SK-N-SH (cell line): ENCODE measurements around the gene CYFIP2. TPM values are rescaled to one million over a fixed set of nuclear protein-coding genes. Genes with fewer than 3 reads are reported as not detected.

ENCODE experiments used
- CTCF ChIA-PET: fragments of 300-600, 350-600 bp; formaldehyde crosslinking; extraction: SDS; loops from one replicate; lab custom pipeline; 2021; lab: Yijun Ruan, JAX
- POLR2A ChIA-PET: fragments of 350-600 bp; sonication (Branson Sonifier 250); formaldehyde crosslinking; extraction: SDS; loops from one replicate; lab custom pipeline; 2020; ENCODE audit warnings: antibody characterized with exemption, inconsistent platforms; lab: Yijun Ruan, JAX
- DNase-seq: peaks from one replicate; pipeline ENCODE4 v3.0.0; 2012
- H2AFZ ChIP-seq: fragments of 200-600 bp; sonication (generic); 2 replicates; pipeline ENCODE4 v1.8.1; 2016; ENCODE audit warnings: antibody characterized with exemption, mild to moderate bottlenecking, low read depth
- H3F3A ChIP-seq: fragments of 200-600 bp; sonication (generic); replicated peaks from 2 replicates; pipeline ENCODE3; 2016; ENCODE audit warnings: antibody characterized with exemption, mild to moderate bottlenecking; ENCODE audit not compliant: insufficient read depth
- H3K27ac ChIP-seq, 2 experiments: fragments of 200-500 bp in 1 of 2; fragments of 200-600 bp in 1 of 2; sonication (Bioruptor generic) in 1 of 2; sonication (generic), shearing (Covaris generic) in 1 of 2; 2 replicates each; pipeline versions ENCODE4 v1.5.1 to v1.6.1; 2014 to 2016; ENCODE audit warnings: low read depth in 2 of 2, inconsistent platforms in 1 of 2, low read length in 1 of 2, mild to moderate bottlenecking in 1 of 2, mixed read lengths in 1 of 2
- H3K27me3 ChIP-seq: fragments of 200-600 bp; sonication (generic), shearing (Covaris generic); 2 replicates; pipeline ENCODE4 v1.6.1; 2016; ENCODE audit warnings: mixed run types; ENCODE audit not compliant: insufficient read depth
- H3K36me3 ChIP-seq, 2 experiments: fragments of 200-500 bp in 1 of 2; fragments of 200-600 bp in 1 of 2; sonication (Bioruptor generic) in 1 of 2; sonication (generic) in 1 of 2; replicated peaks in 1 of 2; 2 replicates each; pipeline versions ENCODE3 to v1.5.1; 2014 to 2016; ENCODE audit warnings: low read length in 1 of 2, mild to moderate bottlenecking in 1 of 2; ENCODE audit not compliant: insufficient read depth in 2 of 2, control insufficient read depth in 1 of 2
- H3K4me1 ChIP-seq, 2 experiments: fragments of 200-500 bp in 1 of 2; fragments of 200-600 bp in 1 of 2; sonication (Bioruptor generic) in 1 of 2; sonication (generic), shearing (Covaris generic) in 1 of 2; 2 replicates each; pipeline versions ENCODE4 v1.5.1 to v1.6.1; 2014 to 2016; ENCODE audit warnings: low read depth in 1 of 2, low read length in 1 of 2, mixed run types in 1 of 2; ENCODE audit not compliant: insufficient read depth in 2 of 2, control insufficient read depth in 1 of 2
- H3K4me2 ChIP-seq: fragments of 200-600 bp; sonication (generic), shearing (Covaris generic); 2 replicates; pipeline ENCODE4 v1.6.1; 2017; ENCODE audit warnings: mixed run types
- H3K4me3 ChIP-seq, 2 experiments: fragments of 200-500 bp in 1 of 2; fragments of 200-600 bp in 1 of 2; sonication (Bioruptor generic) in 1 of 2; sonication (generic), shearing (Covaris generic) in 1 of 2; 2 replicates each; pipeline versions ENCODE4 v1.5.1 to v1.8.1; 2014 to 2016; ENCODE audit warnings: low read depth in 2 of 2, inconsistent platforms in 1 of 2, low read length in 1 of 2, mild to moderate bottlenecking in 1 of 2, mixed read lengths in 1 of 2, moderate library complexity in 1 of 2
- H3K79me2 ChIP-seq: fragments of 200-600 bp; sonication (generic); 2 replicates; pipeline ENCODE4 v1.8.1; 2017; ENCODE audit warnings: mild to moderate bottlenecking; ENCODE audit not compliant: insufficient read depth
- H3K9ac ChIP-seq: fragments of 200-600 bp; sonication (generic); 2 replicates; pipeline ENCODE4 v1.6.1; 2017; ENCODE audit warnings: mixed run types
- H3K9me2 ChIP-seq: fragments of 200-600 bp; sonication (generic); 2 replicates; pipeline ENCODE4 v1.6.1; 2017; ENCODE audit warnings: mixed run types
- H3K9me3 ChIP-seq: fragments of 200-600 bp; sonication (generic); 2 replicates; pipeline ENCODE4 v1.6.1; 2017; ENCODE audit warnings: mixed run types, mild to moderate bottlenecking, moderate library complexity
- H4K20me1 ChIP-seq: fragments of 200-600 bp; sonication (generic); 2 replicates; pipeline ENCODE4 v1.6.1; 2017; ENCODE audit warnings: mild to moderate bottlenecking, mixed run types; ENCODE audit not compliant: insufficient read depth
- ELF1 ChIP-seq: IDR thresholded peaks from 2 replicates; pipeline ENCODE4 v1.4.0; 2012
- EP300 ChIP-seq, 2 experiments: IDR thresholded peaks; 2 replicates each; pipeline versions ENCODE4 v1.4.0 to v1.6.1; 2012; ENCODE audit warnings: borderline replicate concordance in 1 of 2, low read depth in 1 of 2, low read length in 1 of 2
- EZH2phosphoT487 ChIP-seq: fragments of 200-600 bp; sonication (generic); IDR thresholded peaks from 2 replicates; pipeline ENCODE4 v1.6.1; 2017; ENCODE audit warnings: low read depth, mixed run types, mild to moderate bottlenecking, antibody characterized with exemption, moderate library complexity, borderline replicate concordance
- FOSL2 ChIP-seq: IDR thresholded peaks from 2 replicates; pipeline ENCODE4 v1.4.0; 2012; ENCODE audit warnings: low read depth, mild to moderate bottlenecking, moderate library complexity, borderline replicate concordance
- FOXJ3 ChIP-seq: sonication (generic); formaldehyde crosslinking; IDR thresholded peaks from 2 replicates; pipeline ENCODE4 v1.5.1; 2020; ENCODE audit warnings: mild to moderate bottlenecking, missing genetic modification reagents
- GABPA ChIP-seq: IDR thresholded peaks from 2 replicates; pipeline ENCODE4 v1.4.0; 2012; ENCODE audit warnings: low read depth, mild to moderate bottlenecking
- GATA2 ChIP-seq: sonication (generic); formaldehyde crosslinking; IDR thresholded peaks from 2 replicates; pipeline ENCODE4 v1.5.0; 2020; ENCODE audit warnings: mild to moderate bottlenecking, missing genetic modification reagents
- MXI1 ChIP-seq: IDR thresholded peaks from 2 replicates; pipeline ENCODE4 v1.6.1; 2012; ENCODE audit warnings: mild to moderate bottlenecking, low read depth, low read length, improper control_type of control experiment
- NFIC ChIP-seq: IDR thresholded peaks from 2 replicates; pipeline ENCODE4 v1.4.0; 2012; ENCODE audit warnings: borderline replicate concordance
- POLR2AphosphoS5 ChIP-seq: IDR thresholded peaks from 2 replicates; pipeline ENCODE4 v1.6.1; 2012; ENCODE audit warnings: low read depth, low read length
- RAD21 ChIP-seq: IDR thresholded peaks from 2 replicates; pipeline ENCODE4 v1.6.1; 2012; ENCODE audit warnings: mild to moderate bottlenecking, low read length
- RCOR1 ChIP-seq: fragments of 150-350 bp; IDR thresholded peaks from 2 replicates; pipeline ENCODE4 v1.6.1; 2017; ENCODE audit warnings: antibody characterized with exemption, low read length
- RFX5 ChIP-seq: IDR thresholded peaks from 2 replicates; pipeline ENCODE4 v1.6.1; 2012; ENCODE audit warnings: mild to moderate bottlenecking, improper control_type of control experiment, low read length
- RXRA ChIP-seq: IDR thresholded peaks from 2 replicates; pipeline ENCODE4 v1.4.0; 2012; ENCODE audit warnings: low read depth, mild to moderate bottlenecking, borderline replicate concordance
- SIN3A ChIP-seq: IDR thresholded peaks from 2 replicates; pipeline ENCODE4 v1.6.1; 2012; ENCODE audit warnings: low read depth, mild to moderate bottlenecking, low read length, moderate library complexity, borderline replicate concordance
- SMC3 ChIP-seq: IDR thresholded peaks from 2 replicates; pipeline ENCODE4 v1.6.1; 2012; ENCODE audit warnings: low read depth, low read length, improper control_type of control experiment
- TAF1 ChIP-seq: IDR thresholded peaks from 2 replicates; pipeline ENCODE4 v1.6.1; 2012; ENCODE audit warnings: low read depth, mild to moderate bottlenecking, low read length, moderate library complexity, borderline replicate concordance
- TCF12 ChIP-seq: IDR thresholded peaks from 2 replicates; pipeline ENCODE4 v1.4.0; 2012
- WGBS: methylation state at CpG from one replicate; pipeline ENCODE4 v1.1.6; 2017; ENCODE audit warnings: low lambda C conversion rate; 5-methylcytosine and 5-hydroxymethylcytosine counted together
- polyA plus RNA-seq, 3 experiments: library from polyadenylated mRNA; depleted of rRNA; stranded (reverse); fragments of >200 nt; gene quantifications; 2 replicates each; pipeline ENCODE4 v1.2.3, GENCODE V29; 2012
- TF ChIP-seq, protein P1 (sequence below): IDR thresholded peaks from 2 replicates; pipeline ENCODE4; 2012
- TF ChIP-seq, protein P2 (sequence below): fragments of 200-600 bp; sonication (generic); IDR thresholded peaks from 2 replicates; pipeline ENCODE4 v1.6.1; 2017; ENCODE audit warnings: antibody characterized with exemption, mild to moderate bottlenecking, moderate library complexity
- TF ChIP-seq, protein P3 (sequence below): IDR thresholded peaks from 2 replicates; pipeline ENCODE4 v1.4.0; 2012; ENCODE audit warnings: low read depth, borderline replicate concordance
- TF ChIP-seq, protein P4 (sequence below): IDR thresholded peaks from 2 replicates; pipeline ENCODE4 v1.6.1; 2012; ENCODE audit warnings: mild to moderate bottlenecking, low read depth, low read length, moderate library complexity
- TF ChIP-seq, protein P5 (sequence below): fragments of 150-350 bp; IDR thresholded peaks from 2 replicates; pipeline ENCODE4 v1.6.1; 2016; ENCODE audit warnings: mild to moderate bottlenecking, low read depth, low read length

Gene CYFIP2
- polyA plus RNA-seq, 1 of the 3 experiments (the other 2 are of a cell fraction) = 20.1 TPM

DNA sequence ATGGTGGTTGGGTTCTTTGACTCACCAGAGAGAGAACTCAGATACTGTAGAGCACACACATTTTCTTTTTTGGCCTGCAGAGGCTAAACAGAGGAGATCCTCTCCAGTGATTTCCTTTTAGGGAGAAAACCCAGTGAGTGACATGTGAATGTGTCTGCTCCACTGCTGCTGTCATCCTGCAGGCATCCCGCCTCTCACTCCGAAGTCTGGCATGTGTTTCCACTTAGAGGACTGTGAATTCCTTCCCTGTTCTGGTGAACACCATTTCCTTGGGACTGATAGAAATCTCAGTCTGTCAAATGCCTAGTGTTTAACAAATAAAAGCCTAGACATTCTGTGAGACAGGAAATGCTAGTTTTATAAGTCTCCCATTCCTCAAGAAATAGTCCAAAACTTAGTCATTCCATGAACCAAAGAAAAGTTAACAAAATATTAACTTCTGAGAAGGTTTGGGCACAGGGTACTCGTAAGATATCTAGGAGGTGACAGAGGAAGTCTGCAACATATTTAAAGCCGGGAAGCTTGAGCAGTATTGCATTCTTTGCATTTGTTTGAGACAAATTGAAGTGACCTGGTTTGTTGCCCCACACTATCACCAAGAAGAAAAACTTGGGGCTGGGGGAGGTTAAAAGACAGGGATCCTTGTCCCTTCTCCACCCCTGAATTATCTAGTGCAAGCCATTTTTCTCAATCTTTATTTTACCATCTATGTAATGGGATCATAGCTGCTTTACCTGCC is 119.2 kb downstream of the CYFIP2 start:
- peaks cover 50 to 63% of the 10 kb centered on the region in 2 experiments for H3K4me1 ChIP-seq
- H2AFZ ChIP-seq = no peak overlapping the region
- H3F3A ChIP-seq = peaks cover 51% of the 10 kb centered on the region
- no peaks in the 10 kb centered on the region for H3K27me3 ChIP-seq
- H4K20me1 ChIP-seq = no peaks in the 10 kb centered on the region
- peaks cover 0 to 4% of the 10 kb centered on the region in 2 experiments for H3K36me3 ChIP-seq
- H3K4me2 ChIP-seq = peak overlapping the region; percentile 51; the same call in 1 of the 2 replicates
- H3K9me3 ChIP-seq = no peaks in the 10 kb centered on the region
- DNase-seq = peak; percentile 72
- H3K4me3 ChIP-seq = no peak overlapping the region
- no peaks in the 10 kb centered on the region for H3K9me2 ChIP-seq
- peak overlapping the region; percentile 62 for H3K9ac ChIP-seq
- 5% methylated on average over 4 of the region's 4 CpGs for WGBS
- H3K27ac ChIP-seq = peak overlapping the region; percentile 95 to 99
- POLR2A ChIA-PET = no interaction called here
- CTCF ChIA-PET = interaction anchor here (0.9 to 1.3 kb wide), 4 partner anchors 16 to 91 kb away, joined by 3 to 5 read pairs (median 3); no protein-coding TSS in a partner anchor
- peaks cover 28% of the 10 kb centered on the region for H3K79me2 ChIP-seq
- TF ChIP-seq GABPA = peak; percentile 46; the same call in 1 of the 2 replicates
- TF ChIP-seq, protein P1, sequence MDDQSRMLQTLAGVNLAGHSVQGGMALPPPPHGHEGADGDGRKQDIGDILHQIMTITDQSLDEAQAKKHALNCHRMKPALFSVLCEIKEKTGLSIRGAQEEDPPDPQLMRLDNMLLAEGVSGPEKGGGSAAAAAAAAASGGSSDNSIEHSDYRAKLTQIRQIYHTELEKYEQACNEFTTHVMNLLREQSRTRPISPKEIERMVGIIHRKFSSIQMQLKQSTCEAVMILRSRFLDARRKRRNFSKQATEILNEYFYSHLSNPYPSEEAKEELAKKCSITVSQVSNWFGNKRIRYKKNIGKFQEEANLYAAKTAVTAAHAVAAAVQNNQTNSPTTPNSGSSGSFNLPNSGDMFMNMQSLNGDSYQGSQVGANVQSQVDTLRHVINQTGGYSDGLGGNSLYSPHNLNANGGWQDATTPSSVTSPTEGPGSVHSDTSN = peak; percentile 97
- TF ChIP-seq NFIC = peak; percentile 82; the same call in 1 of the 2 replicates
- peak; percentile 95 for TF ChIP-seq RCOR1
- TF ChIP-seq RXRA = peak; percentile 91
- TF ChIP-seq, protein P2, sequence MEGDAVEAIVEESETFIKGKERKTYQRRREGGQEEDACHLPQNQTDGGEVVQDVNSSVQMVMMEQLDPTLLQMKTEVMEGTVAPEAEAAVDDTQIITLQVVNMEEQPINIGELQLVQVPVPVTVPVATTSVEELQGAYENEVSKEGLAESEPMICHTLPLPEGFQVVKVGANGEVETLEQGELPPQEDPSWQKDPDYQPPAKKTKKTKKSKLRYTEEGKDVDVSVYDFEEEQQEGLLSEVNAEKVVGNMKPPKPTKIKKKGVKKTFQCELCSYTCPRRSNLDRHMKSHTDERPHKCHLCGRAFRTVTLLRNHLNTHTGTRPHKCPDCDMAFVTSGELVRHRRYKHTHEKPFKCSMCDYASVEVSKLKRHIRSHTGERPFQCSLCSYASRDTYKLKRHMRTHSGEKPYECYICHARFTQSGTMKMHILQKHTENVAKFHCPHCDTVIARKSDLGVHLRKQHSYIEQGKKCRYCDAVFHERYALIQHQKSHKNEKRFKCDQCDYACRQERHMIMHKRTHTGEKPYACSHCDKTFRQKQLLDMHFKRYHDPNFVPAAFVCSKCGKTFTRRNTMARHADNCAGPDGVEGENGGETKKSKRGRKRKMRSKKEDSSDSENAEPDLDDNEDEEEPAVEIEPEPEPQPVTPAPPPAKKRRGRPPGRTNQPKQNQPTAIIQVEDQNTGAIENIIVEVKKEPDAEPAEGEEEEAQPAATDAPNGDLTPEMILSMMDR = no peak
- TF ChIP-seq, protein P3, sequence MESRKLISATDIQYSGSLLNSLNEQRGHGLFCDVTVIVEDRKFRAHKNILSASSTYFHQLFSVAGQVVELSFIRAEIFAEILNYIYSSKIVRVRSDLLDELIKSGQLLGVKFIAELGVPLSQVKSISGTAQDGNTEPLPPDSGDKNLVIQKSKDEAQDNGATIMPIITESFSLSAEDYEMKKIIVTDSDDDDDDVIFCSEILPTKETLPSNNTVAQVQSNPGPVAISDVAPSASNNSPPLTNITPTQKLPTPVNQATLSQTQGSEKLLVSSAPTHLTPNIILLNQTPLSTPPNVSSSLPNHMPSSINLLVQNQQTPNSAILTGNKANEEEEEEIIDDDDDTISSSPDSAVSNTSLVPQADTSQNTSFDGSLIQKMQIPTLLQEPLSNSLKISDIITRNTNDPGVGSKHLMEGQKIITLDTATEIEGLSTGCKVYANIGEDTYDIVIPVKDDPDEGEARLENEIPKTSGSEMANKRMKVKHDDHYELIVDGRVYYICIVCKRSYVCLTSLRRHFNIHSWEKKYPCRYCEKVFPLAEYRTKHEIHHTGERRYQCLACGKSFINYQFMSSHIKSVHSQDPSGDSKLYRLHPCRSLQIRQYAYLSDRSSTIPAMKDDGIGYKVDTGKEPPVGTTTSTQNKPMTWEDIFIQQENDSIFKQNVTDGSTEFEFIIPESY = peak; percentile 84
- TF ChIP-seq FOSL2 = peak; percentile 74
- no peak for TF ChIP-seq RFX5
- 0 out of 2 replicates have a peak, but pooled peaks have one; percentile 38 for TF ChIP-seq ELF1
- TF ChIP-seq POLR2AphosphoS5 = peak; percentile 93
- TF ChIP-seq TCF12 = peak; percentile 99
- no peak for TF ChIP-seq SMC3
- TF ChIP-seq EZH2phosphoT487 = no peak
- TF ChIP-seq, protein P4, sequence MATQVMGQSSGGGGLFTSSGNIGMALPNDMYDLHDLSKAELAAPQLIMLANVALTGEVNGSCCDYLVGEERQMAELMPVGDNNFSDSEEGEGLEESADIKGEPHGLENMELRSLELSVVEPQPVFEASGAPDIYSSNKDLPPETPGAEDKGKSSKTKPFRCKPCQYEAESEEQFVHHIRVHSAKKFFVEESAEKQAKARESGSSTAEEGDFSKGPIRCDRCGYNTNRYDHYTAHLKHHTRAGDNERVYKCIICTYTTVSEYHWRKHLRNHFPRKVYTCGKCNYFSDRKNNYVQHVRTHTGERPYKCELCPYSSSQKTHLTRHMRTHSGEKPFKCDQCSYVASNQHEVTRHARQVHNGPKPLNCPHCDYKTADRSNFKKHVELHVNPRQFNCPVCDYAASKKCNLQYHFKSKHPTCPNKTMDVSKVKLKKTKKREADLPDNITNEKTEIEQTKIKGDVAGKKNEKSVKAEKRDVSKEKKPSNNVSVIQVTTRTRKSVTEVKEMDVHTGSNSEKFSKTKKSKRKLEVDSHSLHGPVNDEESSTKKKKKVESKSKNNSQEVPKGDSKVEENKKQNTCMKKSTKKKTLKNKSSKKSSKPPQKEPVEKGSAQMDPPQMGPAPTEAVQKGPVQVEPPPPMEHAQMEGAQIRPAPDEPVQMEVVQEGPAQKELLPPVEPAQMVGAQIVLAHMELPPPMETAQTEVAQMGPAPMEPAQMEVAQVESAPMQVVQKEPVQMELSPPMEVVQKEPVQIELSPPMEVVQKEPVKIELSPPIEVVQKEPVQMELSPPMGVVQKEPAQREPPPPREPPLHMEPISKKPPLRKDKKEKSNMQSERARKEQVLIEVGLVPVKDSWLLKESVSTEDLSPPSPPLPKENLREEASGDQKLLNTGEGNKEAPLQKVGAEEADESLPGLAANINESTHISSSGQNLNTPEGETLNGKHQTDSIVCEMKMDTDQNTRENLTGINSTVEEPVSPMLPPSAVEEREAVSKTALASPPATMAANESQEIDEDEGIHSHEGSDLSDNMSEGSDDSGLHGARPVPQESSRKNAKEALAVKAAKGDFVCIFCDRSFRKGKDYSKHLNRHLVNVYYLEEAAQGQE = 0 out of 2 replicates have a peak, but pooled peaks have one; percentile 4
- peak; percentile 74 for TF ChIP-seq GATA2
- no peak for TF ChIP-seq TAF1
- peak; percentile 91 to 98 for TF ChIP-seq EP300 (IDR thresholded peaks at IDR 0.05; ENCODE audit: borderline replicate concordance in 1 of 2, low read depth in 1 of 2, low read length in 1 of 2)
- TF ChIP-seq FOXJ3 (CRISPR knock-in tag) = peak; percentile 66; the same call in 1 of the 2 replicates
- TF ChIP-seq MXI1 = peak; percentile 87
- peak; percentile 96 for TF ChIP-seq SIN3A
- TF ChIP-seq, protein P5, sequence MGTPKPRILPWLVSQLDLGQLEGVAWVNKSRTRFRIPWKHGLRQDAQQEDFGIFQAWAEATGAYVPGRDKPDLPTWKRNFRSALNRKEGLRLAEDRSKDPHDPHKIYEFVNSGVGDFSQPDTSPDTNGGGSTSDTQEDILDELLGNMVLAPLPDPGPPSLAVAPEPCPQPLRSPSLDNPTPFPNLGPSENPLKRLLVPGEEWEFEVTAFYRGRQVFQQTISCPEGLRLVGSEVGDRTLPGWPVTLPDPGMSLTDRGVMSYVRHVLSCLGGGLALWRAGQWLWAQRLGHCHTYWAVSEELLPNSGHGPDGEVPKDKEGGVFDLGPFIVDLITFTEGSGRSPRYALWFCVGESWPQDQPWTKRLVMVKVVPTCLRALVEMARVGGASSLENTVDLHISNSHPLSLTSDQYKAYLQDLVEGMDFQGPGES = no peak
- no peak for TF ChIP-seq RAD21
